Measurements from ENCODE around the gene OSBP. TPM values are rescaled to one million over a fixed set of nuclear protein-coding genes. Genes with fewer than 3 reads are reported as not detected.

OSBP gene
- total and polyA plus RNA-seq, 2 experiments from 2014 or later: 11.0 to 39.3 TPM

DNA sequence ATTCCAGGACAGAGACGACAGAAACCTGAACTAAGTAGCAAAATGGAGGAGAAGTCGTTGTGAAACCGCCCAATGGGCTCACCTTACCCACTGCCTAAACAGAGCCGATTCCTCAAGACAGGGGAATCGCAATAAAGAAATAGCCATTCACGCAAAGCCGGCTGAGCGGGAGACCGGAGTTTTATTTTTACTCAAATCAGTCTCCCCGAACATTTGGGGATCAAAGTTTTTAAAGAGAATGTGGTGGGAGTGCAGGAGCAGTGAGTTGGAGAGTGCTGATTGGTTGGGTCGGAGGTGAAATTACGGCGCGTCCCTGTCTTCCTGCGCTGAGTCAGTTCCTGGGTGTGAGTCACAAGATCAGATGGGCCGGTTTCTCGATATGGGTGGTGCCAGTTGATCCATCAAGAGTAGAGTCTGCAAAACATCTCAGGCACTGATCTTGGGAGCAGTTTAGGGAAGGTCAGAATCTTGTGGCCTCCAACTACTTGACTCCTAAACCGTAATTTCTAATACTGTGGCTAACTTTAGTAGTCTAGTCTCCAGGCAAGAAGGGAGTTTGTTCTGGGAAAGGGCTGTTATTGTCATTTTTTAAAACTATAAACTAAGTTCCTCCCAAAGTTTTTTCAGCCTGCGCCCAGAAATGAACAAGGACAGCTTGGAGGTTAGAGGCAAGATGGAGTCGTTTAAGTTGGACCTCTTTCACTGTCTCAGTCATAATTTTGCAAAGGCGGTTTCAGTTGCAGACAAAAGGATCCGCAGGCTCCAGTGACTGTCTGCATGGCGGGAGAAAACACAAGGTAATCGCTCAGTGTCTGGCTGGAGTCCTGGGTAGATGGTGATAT is 70.2 kb downstream of the OSBP start:
- H3K4me2 ChIP-seq: no peak overlapping the region
- H3K4me3 Mint-ChIP-seq: no peak overlapping the region
- H3K4me1 Mint-ChIP-seq: peaks cover 15% of the 10 kb centered on the region
- no peak overlapping the region; the same call in 1 of the 2 replicates for H3K27ac ChIP-seq (ENCODE audit: low read depth)
- TF ChIP-seq JUNB (IDR thresholded peaks at IDR 0.05; ENCODE audit: unreplicated experiment): no peak
- TF ChIP-seq, protein P1, sequence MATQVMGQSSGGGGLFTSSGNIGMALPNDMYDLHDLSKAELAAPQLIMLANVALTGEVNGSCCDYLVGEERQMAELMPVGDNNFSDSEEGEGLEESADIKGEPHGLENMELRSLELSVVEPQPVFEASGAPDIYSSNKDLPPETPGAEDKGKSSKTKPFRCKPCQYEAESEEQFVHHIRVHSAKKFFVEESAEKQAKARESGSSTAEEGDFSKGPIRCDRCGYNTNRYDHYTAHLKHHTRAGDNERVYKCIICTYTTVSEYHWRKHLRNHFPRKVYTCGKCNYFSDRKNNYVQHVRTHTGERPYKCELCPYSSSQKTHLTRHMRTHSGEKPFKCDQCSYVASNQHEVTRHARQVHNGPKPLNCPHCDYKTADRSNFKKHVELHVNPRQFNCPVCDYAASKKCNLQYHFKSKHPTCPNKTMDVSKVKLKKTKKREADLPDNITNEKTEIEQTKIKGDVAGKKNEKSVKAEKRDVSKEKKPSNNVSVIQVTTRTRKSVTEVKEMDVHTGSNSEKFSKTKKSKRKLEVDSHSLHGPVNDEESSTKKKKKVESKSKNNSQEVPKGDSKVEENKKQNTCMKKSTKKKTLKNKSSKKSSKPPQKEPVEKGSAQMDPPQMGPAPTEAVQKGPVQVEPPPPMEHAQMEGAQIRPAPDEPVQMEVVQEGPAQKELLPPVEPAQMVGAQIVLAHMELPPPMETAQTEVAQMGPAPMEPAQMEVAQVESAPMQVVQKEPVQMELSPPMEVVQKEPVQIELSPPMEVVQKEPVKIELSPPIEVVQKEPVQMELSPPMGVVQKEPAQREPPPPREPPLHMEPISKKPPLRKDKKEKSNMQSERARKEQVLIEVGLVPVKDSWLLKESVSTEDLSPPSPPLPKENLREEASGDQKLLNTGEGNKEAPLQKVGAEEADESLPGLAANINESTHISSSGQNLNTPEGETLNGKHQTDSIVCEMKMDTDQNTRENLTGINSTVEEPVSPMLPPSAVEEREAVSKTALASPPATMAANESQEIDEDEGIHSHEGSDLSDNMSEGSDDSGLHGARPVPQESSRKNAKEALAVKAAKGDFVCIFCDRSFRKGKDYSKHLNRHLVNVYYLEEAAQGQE (IDR thresholded peaks at IDR 0.05; ENCODE audit: unreplicated experiment): no peak
- TF ChIP-seq STAT1 (IDR thresholded peaks at IDR 0.05; ENCODE audit: unreplicated experiment): no peak
- no peak for TF ChIP-seq ZNF114 (CRISPR knock-in tag; IDR thresholded peaks at IDR 0.05)
- no peak for TF ChIP-seq ZNF331 (CRISPR knock-in tag; IDR thresholded peaks at IDR 0.05; ENCODE audit: low read depth)
- TF ChIP-seq POLR2AphosphoS5 (IDR thresholded peaks at IDR 0.05; ENCODE audit: low read depth): no peak
- TF ChIP-seq CREB1 (CRISPR knock-in tag; IDR thresholded peaks at IDR 0.05; ENCODE audit: low read depth): no peak
- ATAC-seq (no peak), DNase-seq (ENCODE audit: low spot score) (peak; percentile 46)
- H3K36me3 Mint-ChIP-seq (ENCODE audit: low read depth): peaks cover under 1% of the 10 kb centered on the region; the same call in 1 of the 3 replicates
- no peak overlapping the region for H3K27ac Mint-ChIP-seq
- no peaks in the 10 kb centered on the region for H3K36me3 ChIP-seq (ENCODE audit: insufficient read depth)
- peaks cover 7% of the 10 kb centered on the region for H3K27me3 Mint-ChIP-seq (ENCODE audit: insufficient read depth, low read depth, poor library complexity)
- H3K79me2 ChIP-seq (replicated peaks; ENCODE audit: insufficient read depth): no peaks in the 10 kb centered on the region
- 0 out of 2 replicates have a peak, but pooled peaks cover 4% of the 10 kb centered on the region for H3K9me2 ChIP-seq (ENCODE audit: insufficient read depth)
- H3F3A ChIP-seq (replicated peaks; ENCODE audit: low read depth): no peaks in the 10 kb centered on the region
- H3K4me3 ChIP-seq: no peak overlapping the region
- peak overlapping the region; percentile 87 for H2AFZ ChIP-seq
- peaks cover 7% of the 10 kb centered on the region for H3K4me1 ChIP-seq (ENCODE audit: insufficient read depth)
- peaks cover under 1% of the 10 kb centered on the region; the same call in 1 of the 3 replicates for H3K9me3 Mint-ChIP-seq
- H4K20me1 ChIP-seq (replicated peaks; ENCODE audit: insufficient read depth): no peaks in the 10 kb centered on the region
- H3K27me3 ChIP-seq (ENCODE audit: insufficient read depth): no peaks in the 10 kb centered on the region

DNA sequence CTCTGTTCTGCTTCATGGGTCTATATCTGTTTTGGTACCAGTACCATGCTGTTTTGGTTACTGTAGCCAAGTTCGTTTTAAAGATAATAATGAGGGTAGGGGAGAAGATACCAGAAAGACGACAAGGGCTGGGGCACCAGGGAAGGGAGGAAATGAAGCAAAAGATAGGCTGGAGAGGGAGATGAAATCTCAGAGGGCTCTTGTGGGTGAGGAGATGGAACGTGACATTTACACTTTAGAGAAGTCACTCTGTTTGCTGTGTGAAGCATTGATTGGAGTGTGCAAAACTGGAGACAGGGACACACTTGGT is 70.8 kb downstream of the OSBP start:
- H4K20me1 ChIP-seq (replicated peaks; ENCODE audit: insufficient read depth): no peaks in the 10 kb centered on the region
- Mint-ChIP-seq H3K27ac (no peak overlapping the region), H3K4me3 (no peak overlapping the region), H3K27me3 (ENCODE audit: insufficient read depth, low read depth, poor library complexity) (peaks cover 2% of the 10 kb centered on the region), H3K4me1 (peaks cover 15% of the 10 kb centered on the region), H3K9me3 (no peaks in the 10 kb centered on the region), H3K36me3 (ENCODE audit: low read depth) (no peaks in the 10 kb centered on the region)
- H3K4me1 ChIP-seq (ENCODE audit: insufficient read depth): peaks cover 7% of the 10 kb centered on the region
- peak overlapping the region; percentile 87 for H2AFZ ChIP-seq
- no peaks in the 10 kb centered on the region for H3K79me2 ChIP-seq (replicated peaks; ENCODE audit: insufficient read depth)
- H3K4me2 ChIP-seq: no peak overlapping the region
- H3K9me2 ChIP-seq (ENCODE audit: insufficient read depth): 0 out of 2 replicates have a peak, but pooled peaks cover 4% of the 10 kb centered on the region
- no peak overlapping the region; the same call in 1 of the 2 replicates for H3K27ac ChIP-seq (ENCODE audit: low read depth)
- H3F3A ChIP-seq (replicated peaks; ENCODE audit: low read depth): no peaks in the 10 kb centered on the region
- ATAC-seq (no peak), DNase-seq (ENCODE audit: low spot score) (no peak)
- no peaks in the 10 kb centered on the region for H3K36me3 ChIP-seq (ENCODE audit: insufficient read depth)
- H3K27me3 ChIP-seq (ENCODE audit: insufficient read depth): no peaks in the 10 kb centered on the region
- no peak overlapping the region for H3K4me3 ChIP-seq
- TF ChIP-seq POLR2AphosphoS5 (IDR thresholded peaks at IDR 0.05; ENCODE audit: low read depth) (no peak), JUNB (IDR thresholded peaks at IDR 0.05; ENCODE audit: unreplicated experiment) (no peak), EZH2 (IDR thresholded peaks at IDR 0.05; ENCODE audit: low read depth, unreplicated experiment) (no peak)
- TF ChIP-seq, protein P2, sequence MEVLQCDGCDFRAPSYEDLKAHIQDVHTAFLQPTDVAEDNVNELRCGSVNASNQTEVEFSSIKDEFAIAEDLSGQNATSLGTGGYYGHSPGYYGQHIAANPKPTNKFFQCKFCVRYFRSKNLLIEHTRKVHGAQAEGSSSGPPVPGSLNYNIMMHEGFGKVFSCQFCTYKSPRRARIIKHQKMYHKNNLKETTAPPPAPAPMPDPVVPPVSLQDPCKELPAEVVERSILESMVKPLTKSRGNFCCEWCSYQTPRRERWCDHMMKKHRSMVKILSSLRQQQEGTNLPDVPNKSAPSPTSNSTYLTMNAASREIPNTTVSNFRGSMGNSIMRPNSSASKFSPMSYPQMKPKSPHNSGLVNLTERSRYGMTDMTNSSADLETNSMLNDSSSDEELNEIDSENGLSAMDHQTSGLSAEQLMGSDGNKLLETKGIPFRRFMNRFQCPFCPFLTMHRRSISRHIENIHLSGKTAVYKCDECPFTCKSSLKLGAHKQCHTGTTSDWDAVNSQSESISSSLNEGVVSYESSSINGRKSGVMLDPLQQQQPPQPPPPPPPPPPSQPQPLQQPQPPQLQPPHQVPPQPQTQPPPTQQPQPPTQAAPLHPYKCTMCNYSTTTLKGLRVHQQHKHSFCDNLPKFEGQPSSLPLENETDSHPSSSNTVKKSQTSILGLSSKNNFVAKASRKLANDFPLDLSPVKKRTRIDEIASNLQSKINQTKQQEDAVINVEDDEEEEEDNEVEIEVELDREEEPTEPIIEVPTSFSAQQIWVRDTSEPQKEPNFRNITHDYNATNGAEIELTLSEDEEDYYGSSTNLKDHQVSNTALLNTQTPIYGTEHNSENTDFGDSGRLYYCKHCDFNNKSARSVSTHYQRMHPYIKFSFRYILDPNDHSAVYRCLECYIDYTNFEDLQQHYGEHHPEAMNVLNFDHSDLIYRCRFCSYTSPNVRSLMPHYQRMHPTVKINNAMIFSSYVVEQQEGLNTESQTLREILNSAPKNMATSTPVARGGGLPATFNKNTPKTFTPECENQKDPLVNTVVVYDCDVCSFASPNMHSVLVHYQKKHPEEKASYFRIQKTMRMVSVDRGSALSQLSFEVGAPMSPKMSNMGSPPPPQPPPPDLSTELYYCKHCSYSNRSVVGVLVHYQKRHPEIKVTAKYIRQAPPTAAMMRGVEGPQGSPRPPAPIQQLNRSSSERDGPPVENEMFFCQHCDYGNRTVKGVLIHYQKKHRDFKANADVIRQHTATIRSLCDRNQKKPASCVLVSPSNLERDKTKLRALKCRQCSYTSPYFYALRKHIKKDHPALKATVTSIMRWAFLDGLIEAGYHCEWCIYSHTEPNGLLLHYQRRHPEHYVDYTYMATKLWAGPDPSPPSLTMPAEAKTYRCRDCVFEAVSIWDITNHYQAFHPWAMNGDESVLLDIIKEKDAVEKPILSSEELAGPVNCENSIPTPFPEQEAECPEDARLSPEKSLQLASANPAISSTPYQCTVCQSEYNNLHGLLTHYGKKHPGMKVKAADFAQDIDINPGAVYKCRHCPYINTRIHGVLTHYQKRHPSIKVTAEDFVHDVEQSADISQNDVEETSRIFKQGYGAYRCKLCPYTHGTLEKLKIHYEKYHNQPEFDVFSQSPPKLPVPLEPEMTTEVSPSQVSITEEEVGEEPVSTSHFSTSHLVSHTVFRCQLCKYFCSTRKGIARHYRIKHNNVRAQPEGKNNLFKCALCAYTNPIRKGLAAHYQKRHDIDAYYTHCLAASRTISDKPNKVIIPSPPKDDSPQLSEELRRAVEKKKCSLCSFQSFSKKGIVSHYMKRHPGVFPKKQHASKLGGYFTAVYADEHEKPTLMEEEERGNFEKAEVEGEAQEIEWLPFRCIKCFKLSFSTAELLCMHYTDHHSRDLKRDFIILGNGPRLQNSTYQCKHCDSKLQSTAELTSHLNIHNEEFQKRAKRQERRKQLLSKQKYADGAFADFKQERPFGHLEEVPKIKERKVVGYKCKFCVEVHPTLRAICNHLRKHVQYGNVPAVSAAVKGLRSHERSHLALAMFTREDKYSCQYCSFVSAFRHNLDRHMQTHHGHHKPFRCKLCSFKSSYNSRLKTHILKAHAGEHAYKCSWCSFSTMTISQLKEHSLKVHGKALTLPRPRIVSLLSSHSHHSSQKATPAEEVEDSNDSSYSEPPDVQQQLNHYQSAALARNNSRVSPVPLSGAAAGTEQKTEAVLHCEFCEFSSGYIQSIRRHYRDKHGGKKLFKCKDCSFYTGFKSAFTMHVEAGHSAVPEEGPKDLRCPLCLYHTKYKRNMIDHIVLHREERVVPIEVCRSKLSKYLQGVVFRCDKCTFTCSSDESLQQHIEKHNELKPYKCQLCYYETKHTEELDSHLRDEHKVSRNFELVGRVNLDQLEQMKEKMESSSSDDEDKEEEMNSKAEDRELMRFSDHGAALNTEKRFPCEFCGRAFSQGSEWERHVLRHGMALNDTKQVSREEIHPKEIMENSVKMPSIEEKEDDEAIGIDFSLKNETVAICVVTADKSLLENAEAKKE (CRISPR knock-in tag; IDR thresholded peaks at IDR 0.05): no peak
- TF ChIP-seq, protein P3, sequence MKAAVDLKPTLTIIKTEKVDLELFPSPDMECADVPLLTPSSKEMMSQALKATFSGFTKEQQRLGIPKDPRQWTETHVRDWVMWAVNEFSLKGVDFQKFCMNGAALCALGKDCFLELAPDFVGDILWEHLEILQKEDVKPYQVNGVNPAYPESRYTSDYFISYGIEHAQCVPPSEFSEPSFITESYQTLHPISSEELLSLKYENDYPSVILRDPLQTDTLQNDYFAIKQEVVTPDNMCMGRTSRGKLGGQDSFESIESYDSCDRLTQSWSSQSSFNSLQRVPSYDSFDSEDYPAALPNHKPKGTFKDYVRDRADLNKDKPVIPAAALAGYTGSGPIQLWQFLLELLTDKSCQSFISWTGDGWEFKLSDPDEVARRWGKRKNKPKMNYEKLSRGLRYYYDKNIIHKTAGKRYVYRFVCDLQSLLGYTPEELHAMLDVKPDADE (IDR thresholded peaks at IDR 0.05): no peak
